HCT116 (cell line): ENCODE measurements around the gene MIEN1. TPM values are rescaled to one million over a fixed set of nuclear protein-coding genes. Genes with fewer than 3 reads are reported as not detected.

Experiments
- ATAC-seq: fragments of 200-7000 bp; cut with Tn5 transposase; 2 replicates; pipeline ENCODE4 v1.9.1; 2020; ENCODE audit warnings: mild to moderate bottlenecking, moderate library complexity
- BruUV-seq: library from RNA; stranded (reverse); fragments of 400-500 nt; replicated peaks from 2 replicates; lab custom pipeline; 2021; lab: Mats Ljungman, UMichigan
- CTCF ChIA-PET: fragments of 300-600 bp; sonication (Branson Sonifier 250); formaldehyde crosslinking; loops from one replicate; lab custom pipeline; 2021; ENCODE audit warnings: antibody characterized with exemption; lab: Charles Lee
- POLR2A ChIA-PET: fragments of 300-600, 350-600 bp; sonication (Branson Sonifier 250); formaldehyde crosslinking; loops from one replicate; lab custom pipeline; 2021; ENCODE audit warnings: antibody characterized with exemption; lab: Charles Lee
- RAD21 ChIA-PET, 2 experiments: fragments of 300-600 bp; sonication (Branson Sonifier 250); formaldehyde crosslinking; loops; one replicate each; lab custom pipeline; 2023; ENCODE audit warnings: low total read pairs in 2 of 2; ENCODE audit not compliant: uncharacterized antibody in 2 of 2, unreplicated experiment in 2 of 2, low non-redundant PET in 1 of 2; lab: Charles Lee
- DNase-seq: peaks from one replicate; pipeline ENCODE4 v3.0.0-alpha.2; 2010; ENCODE audit warnings: low read depth, low spot score
- H2AFZ ChIP-seq: fragments of 200-600 bp; shearing (Covaris generic), sonication (generic); 2 replicates; pipeline ENCODE4 v1.6.1; 2017; ENCODE audit warnings: low read depth, mixed run types, mixed read lengths, antibody characterized with exemption, low read length; ENCODE audit not compliant: poor library complexity, severe bottlenecking
- H3K27ac ChIP-seq: 2 replicates; pipeline ENCODE4 v1.5.1; 2012; ENCODE audit warnings: low read depth, low read length
- H3K27me3 ChIP-seq: fragments of 200-600 bp; sonication (generic); 2 replicates; pipeline ENCODE4 v1.6.1; 2016; ENCODE audit warnings: mixed run types, low read length, mixed read lengths; ENCODE audit not compliant: insufficient read depth
- H3K36me3 ChIP-seq, 2 experiments: fragments of 200-500 bp in 1 of 2; fragments of 200-600 bp in 1 of 2; sonication (Bioruptor generic) in 1 of 2; sonication (generic) in 1 of 2; 2 replicates each; pipeline versions ENCODE4 v1.5.1 to v1.6.1; 2014 to 2016; ENCODE audit warnings: low read length in 2 of 2, inconsistent platforms in 1 of 2, mixed read lengths in 1 of 2, mixed run types in 1 of 2; ENCODE audit not compliant: insufficient read depth in 2 of 2, control insufficient read depth in 1 of 2
- H3K4me1 ChIP-seq, 2 experiments: fragments of 200-600 bp in 1 of 2; sonication (generic) in 1 of 2; 2 replicates each; pipeline versions ENCODE4 v1.5.1 to v1.6.1; 2012 to 2017; ENCODE audit warnings: low read length in 2 of 2, inconsistent platforms in 1 of 2, mild to moderate bottlenecking in 1 of 2, mixed read lengths in 1 of 2, mixed run types in 1 of 2, moderate library complexity in 1 of 2; ENCODE audit not compliant: insufficient read depth in 2 of 2, control insufficient read depth in 1 of 2
- H3K4me2 ChIP-seq: fragments of 200-600 bp; sonication (generic); 2 replicates; pipeline ENCODE4 v1.6.1; 2017; ENCODE audit warnings: mixed run types, low read length, mixed read lengths
- H3K4me3 ChIP-seq, 2 experiments: fragments of 200-600 bp in 1 of 2; sonication (generic) in 1 of 2; replicated peaks in 1 of 2; 2 replicates each; pipeline ENCODE4 v1.5.1; 2011 to 2016; ENCODE audit warnings: low read length in 2 of 2, control low read depth in 1 of 2, low read depth in 1 of 2, mild to moderate bottlenecking in 1 of 2, mixed read lengths in 1 of 2, mixed run types in 1 of 2
- H3K79me2 ChIP-seq: fragments of 200-600 bp; sonication (generic); 2 replicates; pipeline ENCODE4 v1.6.1; 2017; ENCODE audit warnings: mild to moderate bottlenecking, mixed run types, low read length, moderate library complexity, mixed read lengths; ENCODE audit not compliant: insufficient read depth
- H3K9ac ChIP-seq: fragments of 200-600 bp; sonication (generic); 2 replicates; pipeline ENCODE4 v1.6.1; 2016; ENCODE audit warnings: low read length, mixed read lengths
- H3K9me2 ChIP-seq: fragments of 200-600 bp; sonication (generic), shearing (Covaris generic); 2 replicates; pipeline ENCODE4 v1.6.1; 2017; ENCODE audit warnings: mixed run types, mild to moderate bottlenecking, moderate library complexity; ENCODE audit not compliant: insufficient read depth
- H3K9me3 ChIP-seq, 2 experiments: fragments of 200-500 bp in 1 of 2; fragments of 200-600 bp in 1 of 2; sonication (Bioruptor generic) in 1 of 2; sonication (generic) in 1 of 2; 2 replicates each; pipeline ENCODE4 v1.6.1; 2014 to 2017; ENCODE audit warnings: low read length in 2 of 2, mixed read lengths in 2 of 2, inconsistent platforms in 1 of 2, low read depth in 1 of 2, mild to moderate bottlenecking in 1 of 2, mixed run types in 1 of 2, moderate library complexity in 1 of 2; ENCODE audit not compliant: control insufficient read depth in 1 of 2, insufficient read depth in 1 of 2
- H4K20me1 ChIP-seq: fragments of 200-600 bp; sonication (generic), shearing (Covaris generic); 2 replicates; pipeline ENCODE4 v1.6.1; 2017; ENCODE audit warnings: mixed run types, mild to moderate bottlenecking, moderate library complexity; ENCODE audit not compliant: insufficient read depth
- CBX3 ChIP-seq: IDR thresholded peaks from 2 replicates; pipeline ENCODE4 v1.6.1; 2012; ENCODE audit warnings: low read depth
- CEBPB ChIP-seq: IDR thresholded peaks from 2 replicates; pipeline ENCODE4 v1.6.1; 2012; ENCODE audit warnings: low read depth
- EZH2 ChIP-seq: fragments of 200-600 bp; sonication (generic); IDR thresholded peaks from 2 replicates; pipeline ENCODE4 v1.6.1; 2017; ENCODE audit warnings: antibody characterized with exemption, mixed run types
- EZH2phosphoT487 ChIP-seq: fragments of 200-600 bp; IDR thresholded peaks from 2 replicates; pipeline ENCODE4 v1.6.1; 2018; ENCODE audit warnings: antibody characterized with exemption, borderline replicate concordance
- FOSL1 ChIP-seq: IDR thresholded peaks from 2 replicates; pipeline ENCODE4 v1.6.1; 2012; ENCODE audit warnings: low read depth
- MAX ChIP-seq: IDR thresholded peaks from 2 replicates; pipeline ENCODE4 v1.6.1; 2012
- POLR2A ChIP-seq: IDR thresholded peaks from 2 replicates; pipeline ENCODE4 v1.7.0; 2011; ENCODE audit warnings: borderline replicate concordance; ENCODE audit not compliant: insufficient read depth, insufficient read length; ENCODE audit errors: extremely low read depth
- POLR2AphosphoS5 ChIP-seq: IDR thresholded peaks from 2 replicates; pipeline ENCODE4 v1.6.1; 2011; ENCODE audit warnings: mild to moderate bottlenecking, low read depth, low read length, moderate library complexity
- SIN3A ChIP-seq: IDR thresholded peaks from 2 replicates; pipeline ENCODE4 v1.6.1; 2012; ENCODE audit warnings: low read depth
- SP1 ChIP-seq: IDR thresholded peaks from 2 replicates; pipeline ENCODE4 v1.6.1; 2012; ENCODE audit warnings: low read depth
- SRF ChIP-seq: IDR thresholded peaks from 2 replicates; pipeline ENCODE4 v1.6.1; 2012; ENCODE audit warnings: low read depth
- TCF7L2 ChIP-seq: IDR thresholded peaks from 2 replicates; pipeline ENCODE4 v1.7.0; 2011; ENCODE audit warnings: borderline replicate concordance, inconsistent platforms; ENCODE audit not compliant: insufficient read depth, insufficient read length; ENCODE audit errors: extremely low read depth
- YY1 ChIP-seq: IDR thresholded peaks from 2 replicates; pipeline ENCODE4 v1.6.1; 2011; ENCODE audit warnings: low read length, low read depth, moderate library complexity, mild to moderate bottlenecking; ENCODE audit not compliant: insufficient replicate concordance; ENCODE audit errors: extremely low read depth
- ZFX ChIP-seq: fragments of 450-650 bp; IDR thresholded peaks from 2 replicates; pipeline ENCODE4 v1.6.1; 2017
- intact Hi-C: fragments of 100-400 bp; cut with micrococcal nuclease; formaldehyde crosslinking; loops from 2 replicates; pipeline ENCODE4 v1.10.0; 2022
- total RNA-seq: library from RNA; stranded (reverse); gene quantifications from one replicate; pipeline ENCODE4 v1.2.1, GENCODE V29; 2021; ENCODE audit not compliant: unreplicated experiment

MIEN1 gene
- total RNA-seq, 1 experiment from 2014 or later = 73.9 TPM

GRCh38 chr17:39753514-39754160 is 23.3 kb upstream of the MIEN1 start:
- Histone ChIP-seq H2AFZ (peak overlapping the region; percentile 65), H3K4me2 (peak overlapping the region; percentile 94), H3K4me1 (peaks cover 33 to 55% of the 10 kb centered on the region in 2 experiments), H3K79me2 (no peaks in the 10 kb centered on the region), H3K27me3 (no peaks in the 10 kb centered on the region), H4K20me1 (no peaks in the 10 kb centered on the region), H3K4me3 (peak overlapping the region; percentile 54 to 65), H3K36me3 (no peaks in the 10 kb centered on the region), H3K9me2 (no peaks in the 10 kb centered on the region), H3K9me3 (no peaks in the 10 kb centered on the region), H3K27ac (peak overlapping the region; percentile 91), H3K9ac (peak overlapping the region; percentile 85)
- DNase-seq = no peak
- RAD21 ChIA-PET = interaction anchor here in 1 of 2 experiments (1.1 kb wide), 1 partner anchor 130 kb away, joined by 3 read pairs; no protein-coding TSS in a partner anchor
- no TSS peak for BruUV-seq
- CTCF ChIA-PET = interaction anchor here (1.1 to 2.1 kb wide), 5 partner anchors 14 to 132 kb away, joined by 3 to 14 read pairs (median 6); partner anchors contain the start of genes MIEN1 and PGAP3
- no peak for TF ChIP-seq SRF
- no peak for TF ChIP-seq SIN3A
- TF ChIP-seq POLR2AphosphoS5 = peak; percentile 57
- no peak for TF ChIP-seq EZH2
- TF ChIP-seq SP1 = no peak
- TF ChIP-seq CEBPB = no peak
- TF ChIP-seq ZFX = peak; percentile 90; the same call in 1 of the 2 replicates
- peak; percentile 82; the same call in 1 of the 2 replicates for TF ChIP-seq MAX
- TF ChIP-seq POLR2A = no peak
- no peak for TF ChIP-seq EZH2phosphoT487
- TF ChIP-seq YY1 = no peak
- TF ChIP-seq FOSL1 = no peak
- peak; percentile 98 for TF ChIP-seq TCF7L2
- TF ChIP-seq CBX3 = no peak; the same call in 1 of the 2 replicates
- intact Hi-C loops = loop anchor here (1.0 to 5.0 kb wide), 3 partner anchors 81 to 205 kb away; no protein-coding TSS in a partner anchor
- POLR2A ChIA-PET = no interaction called here
- ATAC-seq = peak; percentile 64
